GM12878 (cell line): Measurements from ENCODE around the gene NPEPPS. TPM values are rescaled to one million over a fixed set of nuclear protein-coding genes. Genes with fewer than 3 reads are reported as not detected.

Experiments
- ATAC-seq: fragments of 200-7000 bp; cut with Tn5 transposase; 3 replicates; pipeline ENCODE4 v1.9.1; 2020; ENCODE audit warnings: mild to moderate bottlenecking, moderate library complexity
- BruUV-seq: library from RNA; stranded (reverse); fragments of 400-500 nt; replicated peaks from 2 replicates; lab custom pipeline; 2021; lab: Mats Ljungman, UMichigan
- CTCF ChIA-PET: fragments of 300-600 bp; sonication (Branson Sonifier 250); formaldehyde crosslinking; extraction: SDS; loops from one replicate; lab custom pipeline; 2021; ENCODE audit warnings: inconsistent platforms; lab: Yijun Ruan, JAX
- POLR2A ChIA-PET: fragments of 350-600 bp; formaldehyde crosslinking; extraction: SDS; loops from one replicate; lab custom pipeline; 2021; ENCODE audit warnings: inconsistent platforms; lab: Charles Lee
- RAD21 ChIA-PET: fragments of 300-600 bp; sonication (Branson Sonifier 250); formaldehyde crosslinking; loops from one replicate; lab custom pipeline; 2023; ENCODE audit warnings: antibody characterized with exemption; ENCODE audit not compliant: unreplicated experiment; lab: Charles Lee
- SMC1A ChIA-PET: fragments of 300-600 bp; sonication (Branson Sonifier 250); formaldehyde crosslinking; loops from one replicate; lab custom pipeline; 2023; ENCODE audit not compliant: unreplicated experiment, uncharacterized antibody; lab: Charles Lee
- DNase-seq: peaks from one replicate; pipeline ENCODE4 v3.0.0-alpha.2; 2011; ENCODE audit warnings: low read depth, low spot score
- FAIRE-seq: peaks from 3 replicates; lab custom pipeline; 2011; peaks lifted over from hg19 to GRCh38; lab: Jason Lieb, UNC
- H2AFZ ChIP-seq: 2 replicates; pipeline ENCODE4 v1.6.0; 2011; ENCODE audit warnings: low read depth, low read length, control low read depth; ENCODE audit not compliant: control insufficient read depth
- H3K27ac ChIP-seq: 2 replicates; pipeline ENCODE4 v1.5.1; 2011; ENCODE audit warnings: control low read depth; ENCODE audit not compliant: control insufficient read depth, insufficient read depth
- H3K27me3 ChIP-seq, 2 experiments: replicated peaks in 1 of 2; 2 replicates each; pipeline versions ENCODE4 v1.6.0 to v1.6.1; 2011; ENCODE audit warnings: low read length in 1 of 2; ENCODE audit not compliant: control insufficient read depth in 2 of 2, insufficient read depth in 2 of 2
- H3K36me3 ChIP-seq, 2 experiments: 2 replicates each; pipeline ENCODE4 v1.5.1; 2011; ENCODE audit warnings: low read length in 1 of 2; ENCODE audit not compliant: control insufficient read depth in 2 of 2, insufficient read depth in 2 of 2
- H3K4me1 ChIP-seq: 2 replicates; pipeline ENCODE4 v1.6.1; 2011; ENCODE audit warnings: mild to moderate bottlenecking, low read length, moderate library complexity, mixed read lengths; ENCODE audit not compliant: control insufficient read depth, insufficient read depth
- H3K4me2 ChIP-seq: 2 replicates; pipeline ENCODE4 v1.6.0; 2011; ENCODE audit warnings: control low read depth; ENCODE audit not compliant: control insufficient read depth, insufficient read depth
- H3K4me3 ChIP-seq: fragments of 200-600 bp; sonication (generic); 2 replicates; pipeline ENCODE4 v1.5.1; 2016
- H3K79me2 ChIP-seq: 2 replicates; pipeline ENCODE4 v1.6.0; 2011; ENCODE audit warnings: low read length; ENCODE audit not compliant: control insufficient read depth, insufficient read depth
- H3K9ac ChIP-seq: 2 replicates; pipeline ENCODE4 v1.8.0; 2011; ENCODE audit warnings: low read length, control low read depth, mixed read lengths; ENCODE audit not compliant: control insufficient read depth, insufficient read depth
- H3K9me3 ChIP-seq: replicated peaks from 3 replicates; pipeline ENCODE4 v1.5.1; 2011; ENCODE audit warnings: mild to moderate bottlenecking, low read length; ENCODE audit not compliant: control insufficient read depth, insufficient read depth
- H4K20me1 ChIP-seq: 2 replicates; pipeline ENCODE4 v1.6.0; 2011; ENCODE audit not compliant: control insufficient read depth, insufficient read depth
- ATF3 ChIP-seq: IDR thresholded peaks from 2 replicates; pipeline ENCODE4 v1.6.1; 2011; ENCODE audit warnings: low read depth, mild to moderate bottlenecking, low read length, moderate library complexity, borderline replicate concordance; ENCODE audit errors: extremely low read depth
- BHLHE40 ChIP-seq, 2 experiments: fragments of 450-650 bp in 1 of 2; IDR thresholded peaks; 2 replicates each; pipeline ENCODE4 v1.6.1; 2011 to 2017; ENCODE audit warnings: low read depth in 2 of 2, borderline replicate concordance in 1 of 2, improper control_type of control experiment in 1 of 2, low read length in 1 of 2, mild to moderate bottlenecking in 1 of 2
- ELK1 ChIP-seq: IDR thresholded peaks from 2 replicates; pipeline ENCODE4 v1.6.1; 2012; ENCODE audit warnings: low read depth, low read length, improper control_type of control experiment
- JUND ChIP-seq: IDR thresholded peaks from 2 replicates; pipeline ENCODE4 v1.6.1; 2012; ENCODE audit warnings: low read depth, mild to moderate bottlenecking, low read length, improper control_type of control experiment, moderate library complexity
- LARP7 ChIP-seq: fragments of 450-650 bp; IDR thresholded peaks from 2 replicates; pipeline ENCODE4 v1.6.1; 2017; ENCODE audit warnings: mild to moderate bottlenecking
- MEF2B ChIP-seq: fragments of 450-650 bp; IDR thresholded peaks from 2 replicates; pipeline ENCODE4 v1.6.1; 2018; ENCODE audit warnings: mild to moderate bottlenecking, moderate library complexity; ENCODE audit not compliant: partially characterized antibody, poor library complexity, severe bottlenecking
- MLLT1 ChIP-seq: fragments of 450-650 bp; IDR thresholded peaks from 2 replicates; pipeline ENCODE4 v1.6.1; 2016; ENCODE audit warnings: mild to moderate bottlenecking
- NFYB ChIP-seq: IDR thresholded peaks from 2 replicates; pipeline ENCODE4 v1.6.1; 2011; ENCODE audit warnings: low read depth, mild to moderate bottlenecking, low read length, improper control_type of control experiment, moderate library complexity; ENCODE audit not compliant: insufficient read depth
- NR2F1 ChIP-seq: fragments of 450-650 bp; conservative IDR thresholded peaks from 2 replicates; pipeline ENCODE4 v1.6.1; 2017; ENCODE audit warnings: mild to moderate bottlenecking
- POLR2A ChIP-seq: IDR thresholded peaks from 2 replicates; pipeline ENCODE4 v1.6.1; 2011; ENCODE audit warnings: low read depth, mild to moderate bottlenecking, low read length
- RFX5 ChIP-seq: IDR thresholded peaks from 2 replicates; pipeline ENCODE4 v1.6.1; 2011; ENCODE audit warnings: low read depth, low read length, improper control_type of control experiment
- SMARCA5 ChIP-seq: fragments of 450-650 bp; IDR thresholded peaks from 2 replicates; pipeline ENCODE4 v1.6.1; 2017; ENCODE audit warnings: mild to moderate bottlenecking
- TARDBP ChIP-seq: IDR thresholded peaks from 2 replicates; pipeline ENCODE4 v1.6.1; 2016; ENCODE audit warnings: borderline replicate concordance
- TCF7 ChIP-seq: IDR thresholded peaks from 2 replicates; pipeline ENCODE4 v1.6.1; 2014; ENCODE audit warnings: antibody characterized with exemption, borderline replicate concordance
- WGBS: methylation state at CpG from one replicate; pipeline ENCODE4 v1.1.6; 2016; ENCODE audit warnings: low lambda C conversion rate; ENCODE audit not compliant: insufficient replicate concordance, insufficient coverage; ENCODE audit errors: missing lambda C conversion rate; 5-methylcytosine and 5-hydroxymethylcytosine counted together
- in situ Hi-C: fragments of 300-500 bp; cut with MboI; formaldehyde crosslinking; loops from 9 replicates; pipeline ENCODE4 v1.14.3; 2018; ENCODE audit warnings: mixed read lengths
- intact Hi-C: fragments of 100-400 bp; cut with micrococcal nuclease; formaldehyde crosslinking; loops from one replicate; pipeline ENCODE4 v1.14.2; 2022; ENCODE audit not compliant: unreplicated experiment
- polyA plus RNA-seq, 11 experiments: library from polyadenylated mRNA; depleted of rRNA in 4 of 11; unstranded in 6 of 11; stranded (reverse) in 5 of 11; fragments of >200 nt; fragmentation: Nextera tagmentation in 4 of 11; fragmentation: Illumina TruSeq in 1 of 11; extraction: Ambion mirVana in 4 of 11; extraction: Trizol in 1 of 11; gene quantifications; 1 replicate in 1 of 11; 2 replicates in 10 of 11; pipeline versions ENCODE4 v1.2.1 to v1.2.3, GENCODE V29; 2011 to 2016; ENCODE audit warnings: inconsistent platforms in 2 of 11, missing spikeins in 2 of 11, low read depth in 1 of 11
- total RNA-seq, 4 experiments: library from RNA; depleted of rRNA in 3 of 4; stranded (reverse); fragments of >200 nt in 3 of 4; fragmentation: Illumina TruSeq in 1 of 4; extraction: Trizol in 1 of 4; gene quantifications; 2 replicates each; pipeline versions ENCODE4 v1.2.1 to v1.2.3, GENCODE V29; 2013 to 2021

NPEPPS gene
- total and polyA plus RNA-seq, 10 of the 15 experiments (the other 5 are each of a cell fraction or from before 2014, with no cell fraction given) = 25.8 to 214 (median 64.6) TPM

GRCh38 chr17:47649972-47650524, 119.1 kb downstream of the NPEPPS start:
- no peaks in the 10 kb centered on the region for H3K27me3 ChIP-seq
- peaks cover 55% of the 10 kb centered on the region for H3K79me2 ChIP-seq
- no peak overlapping the region for H2AFZ ChIP-seq
- H3K27ac ChIP-seq = peak overlapping the region; percentile 99
- ChIA-PET SMC1A (interaction anchor here (1.1 to 2.6 kb wide), 6 partner anchors 9 to 91 kb away, joined by 3 to 20 read pairs (median 4); no protein-coding TSS in a partner anchor), RAD21 (interaction anchor here (0.9 to 3.3 kb wide), 8 partner anchors 14 to 460 kb away, joined by 3 to 21 read pairs (median 4); partner anchors contain the start of genes CDK5RAP3 and SCRN2), POLR2A (interaction anchor here (0.6 to 3.4 kb wide), 10 partner anchors 12 to 320 kb away, joined by 3 to 18 read pairs (median 4); partner anchors contain the start of gene TBKBP1), CTCF (interaction anchor here (0.9 to 6.9 kb wide), 11 partner anchors 10 to 321 kb away, joined by 3 to 75 read pairs (median 3); partner anchors contain the start of genes CDK5RAP3 and OSBPL7)
- WGBS = under 1% methylated on average over 17 of the region's 48 CpGs
- peaks cover 22% of the 10 kb centered on the region for H3K4me1 ChIP-seq
- peak overlapping the region; percentile 70; the same call in 1 of the 2 replicates for H3K9ac ChIP-seq
- H3K4me2 ChIP-seq = no peak overlapping the region
- ATAC-seq = peak; percentile 18
- 0 out of 2 replicates have a peak, but pooled peaks cover under 1% of the 10 kb centered on the region for H4K20me1 ChIP-seq
- no peak for FAIRE-seq
- in situ Hi-C loops (no loop called here), intact Hi-C loops (loop anchor here (1.0 to 10.0 kb wide), 2 partner anchors 85 to 246 kb away; partner anchors contain the start of genes SP2 and TBX21)
- no peaks in the 10 kb centered on the region for H3K9me3 ChIP-seq
- DNase-seq = no peak
- TF ChIP-seq JUND = no peak
- no peak for TF ChIP-seq RFX5
- TF ChIP-seq ATF3 = no peak
- no peak for TF ChIP-seq NFYB
- TF ChIP-seq TCF7 = peak; percentile 16; the same call in 1 of the 2 replicates
- peak; percentile 58 for TF ChIP-seq NR2F1
- peak; percentile 87 for TF ChIP-seq POLR2A
- peak; percentile 34 for TF ChIP-seq MEF2B
- TF ChIP-seq BHLHE40 (IDR thresholded peaks at IDR 0.05; ENCODE audit: borderline replicate concordance in 1 of 2, low read depth in 2 of 2, low read length in 1 of 2) = peak in 1 of 2 experiments; percentile 29; a peak in 1 of 4 replicates
- TF ChIP-seq MLLT1 = 0 out of 2 replicates have a peak, but pooled peaks have one; percentile 53
- no peak for TF ChIP-seq LARP7
- no peak for TF ChIP-seq ELK1
- no peak for TF ChIP-seq TARDBP
- 0 out of 2 replicates have a peak, but pooled peaks have one; percentile 20 for TF ChIP-seq SMARCA5
- H3K36me3 ChIP-seq = peaks cover 2 to 18% of the 10 kb centered on the region in 2 experiments
- peak overlapping the region; percentile 69 for H3K4me3 ChIP-seq
- BruUV-seq = no TSS peak
